HTERT RPE-1 (cell line): ENCODE measurements around the gene PDILT.

Experiments used
- in situ Hi-C: fragments of 300-500 bp; cut with MboI; formaldehyde crosslinking; loops from 4 replicates; pipeline ENCODE4 v1.14.3; 2020; ENCODE audit warnings: low sequenced_read_pairs

The PDILT gene

DNA sequence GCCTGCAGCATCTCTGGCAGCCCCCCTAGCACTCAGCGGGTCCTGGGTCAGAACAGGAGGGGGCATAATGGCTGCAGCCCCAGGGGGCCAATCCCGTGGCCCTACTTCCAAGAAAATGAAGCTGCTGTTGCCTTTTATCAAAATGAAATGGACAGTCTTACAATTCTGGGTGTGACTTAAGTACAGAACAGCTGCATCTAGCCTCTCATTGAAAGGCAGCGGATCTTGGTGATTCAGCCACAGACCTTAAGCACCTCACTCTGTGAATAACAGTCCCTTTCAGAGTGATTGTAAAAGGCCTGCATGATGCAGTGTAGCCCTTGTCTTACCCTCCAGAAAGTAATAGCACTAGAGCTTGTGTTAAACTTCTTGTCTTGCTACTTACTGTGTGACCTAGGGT lies 40.5 kb downstream of the PDILT start:
- in situ Hi-C loops: no loop called here

DNA sequence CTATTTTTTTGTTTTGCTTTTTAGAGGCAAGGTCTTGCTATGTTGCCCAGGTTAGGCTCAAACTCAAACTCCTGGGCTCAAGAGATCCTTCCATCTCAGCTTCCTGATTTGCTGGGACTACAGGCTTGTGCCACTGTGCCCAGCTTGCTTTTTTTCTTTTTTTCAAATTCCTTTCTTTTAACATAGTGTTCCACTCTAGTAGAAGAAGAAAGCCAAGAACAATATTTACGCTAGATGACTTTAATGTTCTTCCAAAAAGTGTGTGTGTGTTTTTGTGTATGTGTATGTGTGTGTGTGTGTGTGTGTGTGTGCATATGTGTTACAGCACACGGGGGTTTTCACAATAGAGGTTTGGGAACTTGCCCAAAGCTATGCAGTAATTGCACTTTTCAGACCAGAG lies 41.3 kb downstream of the PDILT start:
- in situ Hi-C loops: no loop called here

DNA sequence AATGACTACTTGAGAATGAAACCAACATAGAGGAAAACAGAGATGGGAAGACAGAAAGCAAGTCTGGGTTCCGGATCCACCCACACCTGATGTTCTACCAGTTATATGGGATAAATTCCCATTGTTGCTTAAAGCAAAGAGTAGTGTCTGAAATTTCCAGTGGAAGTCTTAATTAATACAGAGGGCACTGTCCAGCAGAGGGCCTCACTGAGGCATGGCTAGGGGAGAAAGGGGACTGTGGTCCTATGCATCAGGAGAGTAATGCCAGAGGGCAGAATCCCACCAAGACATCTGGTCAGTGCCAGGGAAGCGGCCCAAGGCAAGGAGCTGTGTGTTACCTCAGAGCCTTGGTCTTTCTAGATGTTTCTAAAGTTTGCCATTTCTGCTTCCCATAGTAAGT lies 44.5 kb downstream of the PDILT start:
- in situ Hi-C loops: no loop called here

DNA sequence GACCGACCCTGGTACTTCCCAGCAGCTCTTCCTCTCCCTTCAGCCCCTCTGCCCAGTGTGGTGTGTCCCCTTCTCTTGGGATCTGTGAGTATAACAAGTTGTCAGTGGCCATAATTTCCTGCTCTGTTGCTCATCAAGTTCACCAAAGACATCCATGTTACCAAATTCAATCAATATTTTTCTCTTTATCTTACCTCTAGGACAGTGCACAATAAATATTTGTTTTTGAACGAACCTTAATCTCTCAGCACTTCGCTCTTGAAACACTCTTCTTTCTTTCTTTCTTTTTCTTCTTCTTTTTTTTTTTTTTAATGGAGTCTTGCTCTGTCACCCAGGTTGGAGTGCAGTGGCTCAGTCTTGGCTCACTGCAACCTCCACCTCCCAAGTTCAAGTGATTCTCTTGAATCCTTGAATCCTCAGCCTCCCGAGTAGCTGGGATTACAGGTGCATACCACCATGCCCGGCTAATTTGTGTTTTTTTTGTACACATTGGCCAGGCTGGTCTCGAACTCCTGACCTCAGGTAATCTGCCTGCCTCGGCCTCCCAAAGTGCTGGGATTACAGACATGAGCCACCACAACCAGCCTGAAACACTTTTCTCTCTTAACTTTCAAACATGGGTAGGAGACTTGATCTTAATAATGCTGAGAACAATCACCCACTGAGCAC lies 49.3 kb downstream of the PDILT start:
- in situ Hi-C loops: no loop called here

DNA sequence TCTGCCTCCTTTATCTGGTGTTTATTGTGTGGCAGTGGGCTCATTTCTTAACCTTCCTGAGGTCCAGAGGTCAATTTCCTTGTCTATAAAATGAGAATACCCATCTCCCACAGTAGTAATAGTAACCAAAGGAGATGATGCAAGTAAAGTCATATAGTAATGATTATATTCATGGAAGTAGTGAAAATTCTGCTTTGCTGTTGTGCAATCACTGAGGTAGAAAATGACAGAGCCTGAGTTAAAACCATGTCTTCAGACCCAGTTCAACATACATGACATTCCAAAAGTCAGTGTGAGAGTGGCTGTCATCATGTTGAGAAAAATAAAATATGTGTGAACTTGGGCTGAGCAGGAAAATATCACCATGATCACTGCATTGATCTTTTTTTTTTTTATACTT lies 51.2 kb downstream of the PDILT start:
- in situ Hi-C loops: no loop called here

DNA sequence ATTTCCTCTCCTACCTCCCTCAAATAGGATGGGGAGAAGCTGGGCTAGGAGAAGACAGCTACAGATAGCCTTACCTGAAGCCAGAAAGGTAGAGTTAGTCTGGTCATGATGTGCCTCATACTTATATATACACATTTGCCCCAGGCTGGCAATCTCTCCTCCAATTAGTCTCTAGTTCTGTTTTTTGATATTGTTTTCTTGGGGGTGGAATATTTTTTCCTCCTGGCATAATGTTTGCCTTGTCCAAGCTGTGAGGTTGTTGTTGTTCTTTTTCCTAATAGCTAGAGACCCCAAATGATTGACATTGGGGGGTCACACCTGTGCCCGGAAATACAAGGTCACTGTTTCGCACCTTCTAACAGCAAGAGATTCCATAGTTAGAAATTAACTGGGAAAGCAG lies 51.9 kb downstream of the PDILT start, which contains the start of gene UMOD:
Gene UMOD, minus strand, starts transcription at position 101 of the 400 bp plus-strand sequence. CDS start 1,978 bp downstream, outside the sequence.
- in situ Hi-C loops: no loop called here

DNA sequence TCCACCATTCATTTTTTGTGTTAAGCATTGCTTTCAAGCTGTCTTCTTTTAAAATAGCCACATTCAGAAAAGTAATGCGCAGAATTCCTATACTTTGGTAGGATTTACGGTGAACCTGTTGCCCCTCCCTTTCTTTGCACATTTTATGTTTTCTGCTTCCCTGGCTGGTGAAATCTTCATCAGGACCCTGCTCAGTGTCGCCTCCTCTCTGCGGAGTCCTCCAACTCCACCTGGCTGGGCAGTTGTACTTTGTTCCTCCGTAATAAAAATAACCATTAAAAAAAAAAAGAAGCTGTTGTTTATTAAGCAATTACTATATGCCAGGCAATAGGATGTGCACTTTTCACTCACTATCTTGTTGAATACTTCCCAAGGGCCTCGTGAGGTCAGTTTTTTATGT lies 54.9 kb downstream of the PDILT start:
- in situ Hi-C loops: no loop called here

DNA sequence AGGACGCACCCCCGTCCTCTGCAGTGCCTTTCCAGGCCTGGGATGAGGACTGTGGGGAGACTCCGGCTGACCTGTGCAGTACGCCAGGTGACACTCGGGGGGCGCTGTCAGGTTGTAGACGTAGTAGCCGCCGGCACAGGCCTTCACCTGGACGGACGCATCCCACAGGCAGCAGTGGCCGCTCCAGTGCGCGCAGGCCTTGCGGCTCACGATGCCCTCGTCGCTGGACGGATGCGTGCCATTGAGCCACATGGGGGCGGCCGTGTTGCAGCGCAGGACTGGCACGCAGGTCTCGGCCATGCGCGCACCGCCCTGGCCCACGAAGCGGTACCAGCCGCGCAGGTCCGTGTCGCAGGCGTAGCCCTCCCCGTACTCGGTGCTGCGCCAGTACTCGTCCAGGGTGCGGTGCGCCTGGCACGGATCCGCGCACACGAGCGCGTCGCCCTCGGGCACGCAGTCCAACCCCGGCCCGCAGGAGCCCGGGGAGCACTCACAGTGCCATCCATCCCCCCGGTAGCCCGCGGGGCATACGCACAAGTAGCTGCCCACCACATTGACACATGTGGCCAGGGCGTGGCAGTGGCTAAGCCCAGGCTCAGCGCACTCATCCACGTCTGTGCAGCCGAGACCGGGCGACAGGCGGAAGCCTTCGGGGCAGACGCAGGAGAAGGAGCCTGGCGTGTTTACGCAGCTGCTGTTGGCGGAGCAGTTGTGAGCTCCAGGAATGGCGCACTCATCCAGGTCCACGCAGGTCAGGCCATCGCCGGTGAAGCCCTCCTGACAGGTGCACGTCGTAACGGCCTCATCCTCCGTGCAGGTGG lies 56.0 kb downstream of the PDILT start:
- in situ Hi-C loops: no loop called here

DNA sequence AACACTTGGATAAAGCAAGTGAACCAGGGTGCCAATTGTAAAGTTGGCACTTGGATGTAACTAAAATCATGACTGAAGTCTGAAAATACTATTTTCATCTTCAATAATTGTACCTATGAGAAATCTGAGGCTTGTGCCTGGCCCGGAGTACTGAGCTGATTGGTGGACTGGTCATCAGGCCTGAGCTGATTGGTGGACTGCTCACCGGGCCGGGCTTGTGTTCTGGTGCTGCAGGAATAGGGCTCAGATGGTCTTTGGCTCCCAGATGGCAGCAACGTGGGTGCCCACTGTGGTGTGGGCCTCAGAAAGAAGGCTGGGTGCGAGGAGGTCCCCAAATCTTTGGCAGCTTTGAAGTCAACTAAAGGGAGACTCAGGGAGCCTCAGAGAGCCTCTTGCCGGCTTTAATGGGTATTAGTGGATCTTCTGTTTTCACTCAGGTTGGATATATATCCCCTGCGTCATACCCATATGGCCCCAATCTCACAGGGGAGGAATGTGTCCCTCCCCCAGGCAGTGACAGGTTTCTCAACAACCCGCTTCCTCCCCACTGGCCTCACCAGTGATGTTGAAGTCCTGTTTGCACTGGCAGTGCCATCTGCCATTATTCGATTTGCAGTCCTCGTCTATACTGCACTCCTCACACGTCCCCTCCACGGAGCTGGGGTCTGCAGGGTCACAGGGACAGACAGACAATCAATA lies 56.7 kb downstream of the PDILT start:
- in situ Hi-C loops: no loop called here

DNA sequence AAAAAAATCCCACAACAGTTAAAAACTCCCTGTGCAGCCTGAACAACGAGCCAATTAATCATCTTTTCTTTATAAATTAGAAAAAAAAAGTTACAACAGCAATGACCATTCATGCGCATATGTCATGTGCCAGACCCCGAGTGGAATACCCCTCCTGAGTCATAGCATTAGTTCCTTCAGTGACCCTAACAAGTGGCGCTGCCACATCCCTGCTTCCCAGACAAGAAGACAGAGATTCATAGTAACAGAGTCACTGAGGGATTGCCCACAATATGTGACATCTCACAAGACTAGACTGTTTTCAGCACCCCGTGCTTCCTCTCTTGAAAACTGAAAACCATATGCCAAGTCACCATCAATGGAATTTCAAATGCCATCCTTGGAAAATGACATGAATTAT lies 59.9 kb downstream of the PDILT start:
- in situ Hi-C loops: no loop called here

DNA sequence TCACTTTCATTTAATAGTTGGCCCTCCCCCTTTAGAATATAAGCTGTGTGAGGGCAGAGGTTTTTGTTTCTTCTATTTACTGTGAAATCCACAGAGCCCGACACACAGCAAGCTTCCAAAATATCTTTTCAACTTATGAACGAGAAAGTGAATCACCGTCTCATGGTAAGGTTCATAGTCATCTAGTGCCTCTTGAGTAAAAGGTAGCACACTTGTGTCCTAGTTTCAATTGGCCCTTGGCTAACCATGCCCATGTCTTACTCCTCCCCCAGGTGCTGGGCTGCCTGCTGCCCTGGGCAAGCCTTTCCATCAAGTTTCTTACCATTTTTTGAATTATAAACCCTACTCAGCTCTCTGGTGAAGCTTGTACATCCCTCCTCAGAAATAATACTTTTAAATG lies 64.8 kb downstream of the PDILT start:
- in situ Hi-C loops: no loop called here

DNA sequence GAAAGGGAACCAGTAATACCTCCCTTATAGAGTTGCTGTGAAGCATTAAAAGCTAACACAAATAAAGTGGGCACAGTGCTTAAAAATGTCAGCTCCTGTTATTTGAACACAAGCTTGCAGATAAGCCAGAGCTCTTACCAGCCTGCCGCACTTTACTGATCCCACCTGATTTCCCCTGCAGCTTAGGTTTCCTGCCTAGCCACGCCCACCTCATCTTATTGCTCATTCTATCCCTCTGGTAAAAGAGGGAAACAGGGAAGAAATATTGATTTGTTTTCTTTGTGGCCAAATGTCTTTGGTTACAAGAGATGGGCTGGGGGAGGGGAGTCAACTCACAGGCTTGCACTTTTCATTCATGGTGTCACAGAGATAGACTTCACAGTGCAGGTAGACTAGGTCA lies 67.6 kb downstream of the PDILT start:
- in situ Hi-C loops: no loop called here

DNA sequence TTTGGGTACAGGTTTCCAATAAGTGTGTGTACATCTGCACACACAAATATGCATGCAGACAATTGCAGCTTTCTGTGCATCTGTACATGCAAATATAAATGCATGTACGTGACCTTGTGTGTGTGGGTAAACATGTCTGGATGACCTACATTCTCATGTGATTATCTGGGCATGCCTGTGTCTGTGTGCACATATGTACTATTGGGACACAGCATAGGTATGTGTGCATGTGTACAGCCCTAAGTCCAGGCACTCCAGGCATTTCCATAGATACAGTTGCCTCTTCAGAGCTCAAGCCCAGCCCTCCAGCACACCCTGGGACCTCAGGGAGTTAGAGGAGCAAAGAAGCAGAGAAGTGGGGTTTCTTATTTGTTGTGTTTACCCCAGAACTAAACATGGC lies 70.1 kb downstream of the PDILT start:
- in situ Hi-C loops: no loop called here

DNA sequence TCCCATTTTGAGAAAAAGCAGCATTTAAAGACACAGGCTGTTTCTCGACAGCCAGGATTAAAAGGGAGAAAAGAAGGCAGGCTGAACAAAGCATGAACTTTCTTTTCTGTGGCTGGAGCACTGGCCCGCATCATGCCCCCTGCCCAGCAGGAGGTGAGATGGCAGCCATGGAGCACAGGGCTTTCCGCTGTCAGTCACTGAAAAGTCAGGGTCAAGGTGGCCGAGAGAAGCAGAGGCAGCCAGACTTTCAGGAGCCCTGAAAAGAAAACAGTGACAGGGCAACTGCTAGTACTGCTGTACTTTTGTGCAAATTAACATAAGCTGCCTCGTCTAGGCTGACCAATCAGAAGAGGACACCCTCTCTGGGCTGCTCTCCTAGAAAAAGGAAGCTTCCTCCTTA lies 71.4 kb downstream of the PDILT start:
- in situ Hi-C loops: no loop called here

DNA sequence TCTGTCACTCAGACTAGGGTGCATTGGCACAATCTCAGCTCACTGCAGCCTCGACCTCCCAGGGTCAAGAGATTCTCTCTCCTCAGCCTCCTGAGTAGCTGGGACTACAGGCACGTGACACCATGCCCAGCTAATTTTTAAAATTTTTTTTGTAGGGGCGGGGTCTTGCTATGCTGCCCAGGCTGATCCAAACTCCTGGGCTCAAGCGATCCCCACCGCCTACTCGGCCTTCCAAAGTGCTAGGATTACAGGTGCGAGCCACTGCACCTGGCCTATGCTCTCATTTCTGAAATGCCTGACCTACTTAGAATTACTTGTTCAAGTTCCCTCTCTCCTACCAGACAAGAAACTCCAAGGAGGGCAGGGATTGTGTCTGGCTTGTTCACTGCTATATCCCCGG lies 72.1 kb downstream of the PDILT start:
- in situ Hi-C loops: no loop called here

DNA sequence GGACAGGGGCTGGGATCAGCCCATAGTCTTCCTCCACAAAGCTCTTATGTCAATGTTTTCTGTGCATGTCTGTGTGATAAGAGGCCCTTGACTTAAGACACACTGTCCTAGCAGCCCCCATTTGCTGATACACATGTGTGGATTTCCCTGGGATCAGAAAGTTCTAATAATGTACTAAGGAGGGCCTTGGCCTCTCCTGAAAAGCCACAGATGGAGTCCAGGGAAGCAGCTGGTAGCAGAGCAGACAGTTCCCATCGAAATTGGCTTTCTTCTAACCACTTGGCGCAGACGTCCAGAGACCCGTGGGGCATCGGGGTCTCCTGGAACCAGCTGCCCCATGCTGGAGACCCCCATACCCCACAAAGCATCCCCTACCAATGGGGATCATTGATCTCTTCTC lies 72.9 kb downstream of the PDILT start:
- in situ Hi-C loops: no loop called here

DNA sequence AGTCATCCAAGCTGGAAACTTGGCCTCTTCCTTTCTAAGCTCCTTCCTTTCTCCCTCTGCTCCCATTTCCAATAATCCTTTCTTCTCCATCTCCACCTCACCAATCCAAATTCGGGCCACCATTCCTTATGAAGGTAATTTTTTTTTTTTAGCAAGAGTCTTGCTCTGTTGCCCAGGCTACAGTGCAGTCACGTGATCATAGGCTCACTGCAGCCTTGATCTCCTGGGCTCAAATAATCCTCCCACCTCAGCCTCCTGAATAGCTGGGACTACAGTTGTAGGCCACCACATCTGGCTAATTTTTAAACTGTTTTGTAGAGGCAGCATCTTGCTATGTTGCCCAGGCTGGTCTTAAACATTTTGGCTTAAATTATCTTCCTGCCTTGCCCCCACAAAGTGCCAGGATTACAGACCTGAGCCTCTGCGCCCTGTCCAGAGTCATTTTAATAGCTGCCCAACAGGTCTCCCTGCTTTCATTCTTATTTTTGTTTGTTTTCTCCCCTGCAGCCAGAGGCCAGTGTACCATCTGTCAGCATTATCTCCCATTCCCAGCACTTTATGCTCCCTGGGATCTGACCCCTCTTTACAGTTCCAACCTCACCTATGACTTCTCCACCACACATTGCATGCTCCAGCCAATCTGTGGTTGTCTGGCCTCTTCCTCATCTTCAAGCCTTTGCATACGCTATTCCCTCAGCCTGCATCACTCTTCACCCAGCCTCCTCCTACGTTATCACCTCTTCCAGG lies 75.0 kb downstream of the PDILT start:
- in situ Hi-C loops: no loop called here

DNA sequence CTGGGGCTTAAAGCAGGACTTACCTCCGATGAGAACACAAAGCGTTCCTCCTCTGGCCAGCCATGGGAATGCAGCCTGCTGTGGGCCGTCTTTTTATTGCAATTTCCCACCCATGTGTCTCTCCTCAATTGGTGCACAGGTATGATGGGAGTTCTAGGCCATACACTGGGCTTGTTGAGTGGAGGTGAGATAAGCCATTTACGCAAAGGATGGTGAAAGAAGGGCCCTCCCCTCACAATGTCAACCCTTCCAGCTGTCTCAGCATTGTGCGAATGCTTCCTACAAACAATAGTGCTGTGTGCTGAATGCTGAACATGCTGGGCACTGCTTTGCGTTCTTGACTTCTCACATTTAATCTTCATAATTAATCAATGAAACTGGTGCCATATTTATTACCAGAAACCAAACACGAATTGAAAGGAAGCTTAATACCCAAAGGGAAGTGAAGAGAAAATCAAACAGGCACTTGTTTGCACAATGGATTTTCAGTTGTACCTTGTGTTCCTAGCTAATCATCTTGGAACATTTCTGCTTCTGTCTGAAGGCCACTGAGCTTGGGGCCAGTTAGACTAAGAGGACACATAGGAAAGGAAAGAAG lies 77.0 kb downstream of the PDILT start, which contains the start of gene GP2:
Gene GP2, minus strand, starts transcription at position 70 of the 598 bp plus-strand sequence. CDS start 1,082 bp downstream, outside the sequence.
- in situ Hi-C loops: no loop called here

DNA sequence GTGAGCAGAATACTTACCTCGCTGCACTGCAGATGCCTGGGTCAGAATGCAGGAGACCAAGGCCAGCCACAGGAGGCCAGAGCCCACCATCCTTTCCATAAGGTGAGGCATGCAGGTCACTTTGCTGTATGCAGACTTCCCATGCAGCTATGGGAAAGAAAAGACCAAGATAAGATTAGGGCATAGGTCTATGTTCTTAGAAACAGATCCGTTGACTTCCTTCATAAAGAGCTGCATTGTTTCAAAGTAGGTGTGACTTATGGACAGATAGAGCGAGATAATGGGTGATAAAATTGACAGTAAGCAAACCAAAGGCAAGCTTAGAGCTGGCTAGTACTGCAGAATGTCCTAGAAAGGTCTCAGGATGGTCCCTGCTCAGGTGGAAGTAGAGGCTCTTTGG lies 78.2 kb downstream of the PDILT start:
- in situ Hi-C loops: no loop called here

DNA sequence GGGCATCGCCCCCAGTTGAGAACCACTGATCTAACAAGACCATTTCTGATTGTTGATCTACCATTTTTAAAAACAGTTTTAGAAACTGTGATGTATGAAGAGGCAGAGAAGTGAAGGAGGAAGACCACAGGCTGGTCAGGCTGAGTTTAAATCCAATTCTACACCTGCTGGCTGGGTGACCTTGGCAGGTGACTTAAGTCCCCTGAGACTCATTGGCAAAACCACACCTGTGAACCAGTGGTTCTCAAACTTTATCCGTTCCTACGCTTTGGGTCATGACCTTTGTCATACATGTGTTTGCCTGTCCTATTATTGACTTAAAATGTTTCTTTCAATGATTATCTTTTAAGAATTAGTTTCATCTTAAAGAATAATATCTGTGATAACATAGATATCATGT lies 79.5 kb downstream of the PDILT start:
- in situ Hi-C loops: no loop called here
